Epidermal melanocyte (primary cell): ENCODE data around the gene SRP14.

Source experiments
- DNase-seq: peaks from one replicate; pipeline ENCODE4 v3.0.0; 2011; ENCODE audit warnings: low spot score; ENCODE audit not compliant: insufficient read length

The SRP14 gene

DNA sequence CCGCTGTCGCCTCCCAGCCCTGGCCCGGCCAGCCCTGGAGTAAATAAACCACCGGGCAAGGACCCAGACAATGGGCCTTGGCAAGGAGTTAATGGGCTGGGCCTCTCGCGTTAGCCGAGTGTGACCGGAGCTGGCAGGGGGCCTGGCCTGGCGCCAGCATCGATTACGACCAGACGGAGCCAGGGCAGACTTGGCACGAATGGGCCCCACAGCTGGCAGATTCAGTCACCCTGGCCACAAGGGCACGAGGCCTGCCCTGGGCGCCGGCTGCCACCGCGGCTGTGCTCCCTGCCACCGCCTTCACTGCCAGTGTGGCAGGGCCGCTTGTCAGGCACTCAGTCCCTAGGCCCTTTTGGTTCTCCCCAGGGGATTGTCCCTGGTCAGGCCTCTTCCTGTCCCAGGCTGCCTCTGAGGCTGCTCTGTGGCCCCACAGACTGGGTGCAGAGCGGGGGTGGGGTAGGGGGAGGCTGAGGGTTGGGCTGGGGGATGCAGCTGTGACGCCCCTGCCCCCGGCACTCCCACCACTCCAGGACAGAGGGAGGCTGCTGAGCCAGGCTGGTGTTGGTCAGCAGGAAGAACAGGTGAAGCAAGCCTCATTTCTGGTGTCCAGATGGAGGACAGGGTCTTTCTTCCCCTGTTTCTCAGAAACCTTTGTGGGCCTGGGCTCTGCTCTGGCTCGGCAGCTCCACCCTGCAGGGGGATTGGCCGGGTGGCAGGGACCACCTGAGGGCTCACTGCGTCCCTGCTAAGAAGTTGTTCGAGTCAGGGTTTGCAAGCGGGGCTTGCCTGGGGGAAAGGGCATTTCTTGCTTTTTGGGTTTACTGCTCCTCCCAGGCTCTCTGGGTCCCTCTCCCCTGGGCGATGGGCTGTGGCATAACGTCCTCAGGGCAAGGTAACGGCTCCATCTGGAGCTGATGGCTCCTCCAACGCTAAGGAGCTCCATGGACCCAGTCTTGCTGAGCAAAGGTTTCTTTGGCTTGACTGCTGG is 30.5 kb upstream of the SRP14 start:
- peak; percentile 97 for DNase-seq

DNA sequence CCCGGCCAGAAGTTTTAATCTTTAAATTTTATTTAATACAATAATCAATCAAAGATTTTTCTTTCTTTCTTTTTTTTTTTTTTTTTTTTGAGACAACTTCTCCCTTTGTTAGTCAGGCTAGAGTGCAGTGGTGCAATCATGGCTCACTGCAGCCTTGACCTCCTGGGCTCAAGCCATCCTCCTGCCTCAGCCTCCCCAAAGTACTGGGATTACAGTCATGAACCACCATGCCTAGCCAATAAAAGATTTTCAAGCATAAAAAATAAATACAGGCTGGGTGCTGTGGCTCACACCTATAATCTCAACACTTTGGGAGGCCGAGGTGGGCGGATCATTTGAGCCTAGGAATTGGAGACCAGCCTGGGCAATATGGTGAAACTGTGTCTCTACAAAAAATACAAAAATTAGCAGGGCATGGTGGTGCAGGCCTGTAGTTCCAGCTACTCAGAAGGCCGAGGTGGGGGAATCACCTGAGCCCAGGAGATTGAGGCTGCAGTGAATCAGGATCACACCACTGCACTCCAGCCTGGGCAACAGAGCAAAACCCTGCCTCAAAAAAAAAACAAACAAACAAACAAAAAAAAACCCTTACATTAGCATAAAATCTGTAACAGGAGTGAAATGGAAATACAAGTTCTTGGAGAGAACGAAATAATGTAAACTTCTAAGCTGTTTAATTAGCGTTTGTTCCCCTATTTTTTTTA is 29.1 kb upstream of the SRP14 start:
- no peak for DNase-seq

DNA sequence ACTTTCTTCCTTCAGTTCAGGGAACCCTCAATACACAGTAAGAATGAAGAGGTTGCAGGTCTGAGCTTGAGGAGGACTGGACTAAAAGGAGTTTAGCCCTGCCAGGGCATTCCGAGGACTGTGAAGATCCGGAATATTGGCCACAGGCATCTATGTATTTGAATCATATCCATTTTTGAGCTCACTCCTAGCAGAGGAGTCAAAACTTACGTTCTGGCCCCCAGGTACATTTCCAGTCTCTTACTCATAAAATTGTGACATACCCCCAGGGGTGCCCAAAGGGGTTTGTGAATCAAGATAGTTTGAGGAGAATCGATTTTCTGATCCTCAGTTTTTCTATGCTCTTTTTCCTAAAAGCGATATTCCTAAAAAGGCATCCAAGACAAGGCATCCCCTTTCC is 27.6 kb upstream of the SRP14 start:
- no peak for DNase-seq

DNA sequence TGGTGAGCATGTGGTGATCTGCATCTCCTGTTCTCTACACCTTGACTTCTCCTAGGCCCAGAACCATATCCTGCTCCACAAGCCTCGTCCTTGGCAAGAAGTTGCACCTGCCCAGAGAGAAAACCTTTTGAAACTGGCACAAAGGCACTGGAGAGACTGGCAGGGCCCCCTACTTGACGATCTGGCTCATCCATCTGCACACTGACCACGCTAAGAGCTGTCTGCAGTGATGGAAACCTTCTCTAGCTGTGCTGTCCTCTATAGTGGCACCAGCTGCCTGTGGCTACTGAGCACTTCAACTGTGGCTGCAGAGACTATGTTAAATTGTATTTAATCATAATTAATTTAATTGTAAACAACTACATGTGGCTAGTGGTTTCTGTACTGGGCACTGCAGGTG is 26.2 kb upstream of the SRP14 start:
- DNase-seq: no peak

DNA sequence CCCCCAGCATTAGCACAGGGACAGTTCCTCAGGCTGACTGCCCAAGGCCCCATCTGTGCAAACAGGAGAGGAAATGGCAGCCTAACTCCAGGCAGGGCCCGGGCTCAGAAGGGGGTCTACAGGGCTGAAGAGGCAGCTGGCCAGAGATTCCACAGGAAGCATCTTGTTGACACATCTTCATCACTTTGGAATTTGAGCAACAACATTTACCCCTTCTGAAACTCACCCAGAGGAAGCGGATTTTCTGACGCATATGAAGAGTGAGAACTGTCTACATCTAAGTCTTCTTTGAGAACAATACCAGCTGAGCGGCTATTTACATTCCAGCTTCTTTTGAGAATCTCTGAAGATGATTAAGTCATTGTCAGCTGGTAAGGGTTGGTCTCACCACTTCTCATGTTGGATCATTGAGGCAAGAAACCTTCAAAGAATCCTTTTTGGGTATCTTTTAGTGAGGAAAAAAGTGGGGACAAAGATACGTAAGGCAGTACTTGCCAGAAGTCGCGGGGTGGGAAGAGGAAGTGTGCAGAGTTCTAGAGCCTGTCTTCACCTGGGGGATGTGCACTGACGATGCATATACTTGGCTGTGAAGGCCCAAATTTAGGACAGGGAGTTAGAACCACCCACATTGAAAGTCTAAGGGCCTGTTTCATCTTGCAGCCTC is 25.4 kb upstream of the SRP14 start:
- no peak for DNase-seq

DNA sequence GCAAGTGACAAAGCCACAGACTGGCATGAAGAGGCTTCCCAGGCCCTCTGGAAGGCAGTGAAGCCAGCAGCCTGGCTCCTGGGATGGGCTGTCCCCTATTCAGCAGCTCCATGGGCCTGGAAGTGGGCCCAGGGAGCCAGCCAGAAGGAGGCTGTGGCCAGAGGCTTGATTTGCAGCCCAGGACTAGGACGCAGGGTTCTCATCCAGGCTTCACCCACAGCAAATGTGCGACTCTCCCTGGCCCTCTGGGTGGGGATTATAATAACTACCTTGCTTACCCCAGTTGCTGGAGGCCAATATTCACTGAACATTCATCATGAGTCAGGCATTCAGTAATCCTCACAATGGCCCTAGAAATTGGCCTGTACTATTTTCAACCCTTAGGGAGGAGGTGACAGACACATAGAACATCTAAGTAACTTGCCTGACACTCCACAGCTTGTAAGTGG is 24.6 kb upstream of the SRP14 start:
- DNase-seq: no peak

DNA sequence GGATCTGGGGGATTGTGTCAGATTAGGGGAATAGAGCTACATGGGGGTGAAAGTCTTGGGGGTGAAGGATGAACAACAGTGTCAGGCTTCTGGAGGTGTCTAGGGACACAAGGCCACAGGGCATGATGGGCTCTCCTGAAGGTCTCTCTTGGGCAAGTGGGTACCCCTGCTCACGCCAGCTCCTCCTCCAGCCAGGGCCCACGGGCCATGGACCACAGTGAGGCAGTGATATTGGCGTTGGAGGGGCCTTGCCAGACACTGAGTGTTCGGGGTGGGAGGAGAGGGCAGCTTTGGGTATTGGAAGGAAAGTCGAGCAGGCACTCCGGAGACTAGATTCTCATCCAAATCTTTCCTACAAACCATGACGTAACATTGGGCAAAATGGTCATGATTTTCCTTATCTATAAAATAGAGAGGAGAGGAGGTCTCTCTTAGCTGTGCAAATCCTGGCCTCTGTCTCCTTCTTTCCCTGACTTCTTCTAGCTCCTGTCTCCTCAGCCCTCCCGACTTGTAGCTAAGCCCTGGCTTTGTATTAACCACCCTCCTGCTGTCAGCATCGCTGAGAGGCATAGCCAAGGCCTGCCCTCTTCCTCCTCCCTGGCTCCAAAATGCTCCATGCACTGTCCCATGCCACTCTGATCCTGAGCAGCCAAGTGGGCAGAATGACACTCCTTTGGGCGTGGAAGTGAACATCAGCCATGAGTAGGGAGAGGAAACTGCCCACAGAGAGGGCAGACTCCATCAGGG is 24.0 kb upstream of the SRP14 start:
- no peak for DNase-seq

DNA sequence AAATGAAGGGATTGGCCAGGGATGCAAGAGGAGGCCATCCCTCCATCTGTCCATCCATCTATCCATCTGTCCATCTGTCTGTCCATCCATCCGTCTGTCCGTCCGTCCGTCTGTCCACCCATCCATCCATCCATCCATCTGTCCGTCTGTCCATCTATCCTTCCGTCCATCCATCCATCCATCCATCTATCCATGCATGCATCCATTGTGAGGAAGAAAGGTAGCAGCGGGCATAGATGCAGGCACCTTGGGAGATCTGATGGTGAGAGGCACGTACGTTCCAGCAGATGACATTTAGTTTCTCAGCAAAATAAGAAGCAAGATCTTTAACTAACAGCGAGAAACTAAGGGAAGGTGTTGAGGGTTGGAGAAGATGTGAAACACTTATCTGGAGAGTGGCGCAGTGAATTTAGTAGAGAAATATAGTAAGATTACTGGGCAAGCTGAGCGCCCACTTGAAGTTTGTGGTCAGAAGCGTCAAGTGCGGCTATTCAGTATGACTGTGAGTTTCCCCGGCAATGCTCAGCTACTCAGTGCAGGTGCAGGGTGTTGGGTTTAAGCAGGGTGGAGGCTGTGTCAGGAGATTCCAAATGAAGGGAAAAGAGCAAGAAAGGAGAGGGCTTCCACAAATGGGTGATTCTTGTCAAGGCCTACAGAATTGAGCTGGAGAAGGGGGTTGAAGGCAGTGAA is 22.4 kb upstream of the SRP14 start:
- DNase-seq: no peak

DNA sequence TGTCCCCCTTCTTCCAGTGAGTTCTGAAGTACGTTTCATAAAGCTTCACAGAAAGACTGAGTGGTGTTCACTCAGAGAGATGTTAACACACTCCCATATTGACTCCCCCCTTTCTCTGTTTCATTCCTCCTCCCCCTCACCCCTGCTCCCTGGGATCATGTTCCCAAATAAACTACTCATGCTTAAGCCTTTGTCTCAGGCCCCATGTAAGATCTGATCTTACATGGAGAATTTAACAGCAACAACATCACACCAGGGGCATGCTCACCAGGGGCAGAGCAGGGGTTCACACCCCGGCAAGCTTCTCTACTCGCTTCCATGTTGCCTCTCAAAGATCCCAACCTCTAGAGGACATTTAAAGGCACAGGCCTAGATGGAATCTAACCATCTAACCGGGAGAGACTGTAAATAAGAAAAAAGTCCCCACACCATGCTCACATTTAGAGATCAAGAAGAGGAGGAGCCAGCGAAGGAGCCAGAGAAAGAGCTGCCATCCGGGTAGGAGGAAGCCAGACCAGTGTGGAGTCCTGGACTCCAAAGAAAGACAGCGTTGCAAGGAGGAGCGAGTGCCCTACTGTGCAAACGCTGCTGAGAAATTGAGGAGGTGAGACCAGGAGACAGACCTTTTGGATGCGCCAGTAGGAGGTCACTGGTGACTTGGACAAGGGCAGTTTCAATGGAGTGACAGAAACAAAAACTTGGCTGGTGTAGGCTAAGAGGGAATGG is 21.4 kb upstream of the SRP14 start:
- DNase-seq: no peak

DNA sequence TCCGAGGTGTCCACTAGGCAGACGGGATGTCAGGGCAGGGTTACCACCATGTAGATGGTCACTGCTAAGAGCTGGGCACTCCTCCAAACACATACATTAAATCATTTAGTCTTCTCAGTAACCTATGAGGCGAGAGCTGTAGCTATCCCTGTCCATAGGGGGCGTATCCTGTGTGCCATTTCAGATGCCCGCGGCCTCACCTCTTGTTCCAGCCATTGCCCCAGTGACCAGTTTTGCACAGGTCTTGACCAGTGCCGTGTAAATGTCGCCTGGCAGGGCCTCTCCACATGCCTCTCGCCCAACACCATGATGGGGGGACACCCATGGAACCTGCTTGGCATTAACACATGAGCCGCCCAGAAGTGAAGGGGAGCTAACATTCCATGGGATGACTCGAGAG is 20.8 kb upstream of the SRP14 start:
- no peak for DNase-seq

DNA sequence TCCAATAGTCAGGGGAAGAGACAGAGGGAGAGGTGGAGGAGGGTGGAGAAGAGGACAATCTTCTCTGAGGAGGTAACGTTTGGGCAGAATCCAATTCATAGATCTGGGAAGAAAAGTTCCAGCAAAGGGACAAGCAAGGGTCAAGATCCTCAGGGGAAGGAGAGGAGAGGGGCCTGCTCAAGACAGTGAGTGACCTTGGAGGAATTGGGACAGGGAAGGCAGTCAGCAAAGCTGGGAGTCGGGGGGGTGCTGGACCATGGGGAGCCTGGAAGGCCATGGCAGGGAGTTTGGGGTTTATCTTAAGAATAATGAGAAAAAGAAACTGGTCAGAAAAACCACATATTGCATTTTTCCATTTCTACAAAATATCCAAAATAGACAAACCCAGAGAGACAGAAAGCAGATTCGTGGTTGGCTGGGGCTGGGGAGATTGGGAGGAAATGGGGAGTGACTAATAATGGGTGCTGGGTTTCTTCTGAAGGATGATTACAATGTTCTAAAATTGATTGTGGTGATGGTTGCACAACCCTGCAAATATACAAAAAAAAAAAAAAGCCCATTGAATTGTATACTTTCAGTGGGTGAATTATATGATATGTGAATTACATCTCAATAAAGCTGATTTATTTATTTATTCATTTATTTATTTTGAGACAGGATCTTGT is 19.6 kb upstream of the SRP14 start:
- no peak for DNase-seq

DNA sequence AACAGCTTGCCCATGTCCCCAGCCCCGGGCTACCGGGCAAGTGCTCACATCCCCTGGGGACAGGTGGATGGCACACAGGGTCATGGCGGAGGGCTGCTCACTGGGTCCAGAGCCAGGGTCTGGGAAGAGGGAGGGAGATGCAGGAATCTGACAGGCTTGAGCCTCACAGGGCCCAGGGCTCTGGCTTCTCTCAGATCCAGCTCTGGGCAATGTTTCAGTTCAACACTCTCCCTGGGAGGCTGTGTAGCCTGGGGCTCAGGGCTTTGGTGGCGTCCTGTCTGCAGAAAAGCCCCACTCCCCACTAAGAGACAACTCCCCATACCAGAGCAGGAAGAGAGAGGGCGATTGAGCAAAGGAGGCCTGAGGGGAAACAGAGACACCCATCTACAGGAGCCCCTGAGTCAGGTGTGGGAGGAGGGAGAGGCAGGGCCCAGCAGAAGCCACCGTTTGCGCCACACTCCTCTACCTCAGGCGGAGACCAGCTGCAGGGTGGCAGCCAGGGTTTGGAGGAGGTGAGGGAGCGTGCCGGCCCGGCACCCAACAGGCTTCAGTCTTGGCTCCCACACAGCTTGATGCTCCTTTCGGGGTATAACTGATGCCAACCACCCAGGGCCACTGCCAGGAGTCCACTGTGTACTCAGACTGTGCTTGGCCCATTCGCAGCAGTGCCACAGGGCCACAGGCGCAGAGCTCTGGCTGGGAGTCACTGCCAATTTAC is 16.8 kb upstream of the SRP14 start:
- DNase-seq: no peak

DNA sequence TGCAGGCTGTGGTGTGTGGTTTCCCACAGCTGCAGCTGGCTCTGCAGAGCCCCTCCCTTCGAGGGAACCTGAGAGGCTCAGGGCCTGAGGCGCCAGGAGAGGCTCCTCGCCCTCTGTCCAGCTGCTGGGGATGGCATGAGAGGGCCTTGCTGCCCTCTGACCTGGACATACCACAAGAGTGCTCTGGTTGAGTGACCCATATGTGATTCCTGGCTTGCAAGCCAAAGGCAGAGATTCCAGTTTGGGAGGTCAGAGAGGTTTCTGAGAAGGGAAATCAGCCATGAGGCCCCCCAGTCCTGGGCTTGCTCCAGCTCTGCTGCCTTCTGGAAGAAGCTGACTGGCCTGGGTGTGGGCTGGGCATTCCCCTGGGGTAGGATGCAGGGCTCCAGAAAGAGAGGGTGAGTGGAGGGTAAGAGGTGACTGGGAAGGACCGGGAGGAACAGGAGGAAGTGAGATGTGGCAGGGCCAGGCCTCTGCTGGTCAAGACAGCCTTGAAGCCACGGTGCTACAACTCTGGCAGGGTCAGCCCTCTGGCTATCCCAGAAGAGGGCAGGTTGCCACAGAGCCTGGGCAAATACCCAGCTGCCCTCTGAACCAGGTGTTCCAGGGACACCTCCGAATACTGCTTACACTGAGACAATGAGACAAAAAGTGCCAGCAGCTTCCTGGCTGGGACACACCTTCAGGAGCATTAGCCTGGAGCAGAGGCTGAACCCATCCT is 16.0 kb upstream of the SRP14 start:
- DNase-seq: no peak

DNA sequence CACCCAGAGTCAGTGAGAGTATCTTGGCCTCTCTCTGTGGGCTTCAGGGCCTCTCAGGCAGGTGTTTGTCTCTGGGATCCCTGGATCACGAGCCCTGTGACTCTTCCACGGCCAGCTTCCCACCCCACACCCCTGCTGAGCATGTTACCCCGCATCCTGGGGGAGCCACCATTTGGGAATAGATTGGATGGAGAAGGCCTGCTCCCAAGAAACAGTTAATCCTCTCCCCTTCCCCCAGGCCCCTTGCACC is 15.5 kb upstream of the SRP14 start:
- DNase-seq: no peak

DNA sequence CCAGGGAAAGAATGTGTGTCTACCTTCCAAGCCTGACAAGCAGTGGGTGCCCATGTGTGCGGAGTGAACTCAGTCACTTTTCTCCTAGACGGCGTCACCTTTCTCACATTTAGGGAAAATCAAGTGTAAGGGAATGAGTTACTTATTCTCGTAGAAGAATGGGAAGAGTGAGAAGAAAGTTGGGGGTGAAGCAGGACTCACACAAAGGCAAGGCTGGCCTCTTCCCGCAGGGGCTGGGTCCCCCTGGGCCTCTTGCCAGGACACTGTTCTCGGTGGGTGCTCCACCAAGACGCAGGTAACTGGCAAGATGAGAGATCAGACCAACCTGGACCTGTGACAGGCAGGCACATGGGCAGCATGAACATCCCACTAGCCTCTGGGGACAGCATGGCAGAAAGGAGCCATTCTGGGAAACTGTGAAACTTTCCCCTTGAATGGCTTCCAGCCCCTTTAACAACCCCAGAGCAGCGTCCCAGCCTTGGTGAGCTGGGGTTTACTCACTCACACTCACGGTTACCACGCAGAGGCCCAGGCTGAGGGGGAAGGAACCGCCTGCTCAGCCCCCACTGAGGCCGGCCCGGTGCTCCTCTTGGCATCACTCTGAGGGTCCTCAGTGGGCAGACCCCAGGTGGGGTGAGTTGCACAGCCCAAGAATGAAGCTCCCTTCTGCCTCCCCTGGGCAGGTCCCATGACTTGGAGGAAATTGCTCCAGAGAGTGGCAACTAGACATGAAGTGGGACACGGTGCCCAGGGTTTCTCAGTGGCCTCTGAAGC is 15.0 kb upstream of the SRP14 start:
- no peak for DNase-seq

DNA sequence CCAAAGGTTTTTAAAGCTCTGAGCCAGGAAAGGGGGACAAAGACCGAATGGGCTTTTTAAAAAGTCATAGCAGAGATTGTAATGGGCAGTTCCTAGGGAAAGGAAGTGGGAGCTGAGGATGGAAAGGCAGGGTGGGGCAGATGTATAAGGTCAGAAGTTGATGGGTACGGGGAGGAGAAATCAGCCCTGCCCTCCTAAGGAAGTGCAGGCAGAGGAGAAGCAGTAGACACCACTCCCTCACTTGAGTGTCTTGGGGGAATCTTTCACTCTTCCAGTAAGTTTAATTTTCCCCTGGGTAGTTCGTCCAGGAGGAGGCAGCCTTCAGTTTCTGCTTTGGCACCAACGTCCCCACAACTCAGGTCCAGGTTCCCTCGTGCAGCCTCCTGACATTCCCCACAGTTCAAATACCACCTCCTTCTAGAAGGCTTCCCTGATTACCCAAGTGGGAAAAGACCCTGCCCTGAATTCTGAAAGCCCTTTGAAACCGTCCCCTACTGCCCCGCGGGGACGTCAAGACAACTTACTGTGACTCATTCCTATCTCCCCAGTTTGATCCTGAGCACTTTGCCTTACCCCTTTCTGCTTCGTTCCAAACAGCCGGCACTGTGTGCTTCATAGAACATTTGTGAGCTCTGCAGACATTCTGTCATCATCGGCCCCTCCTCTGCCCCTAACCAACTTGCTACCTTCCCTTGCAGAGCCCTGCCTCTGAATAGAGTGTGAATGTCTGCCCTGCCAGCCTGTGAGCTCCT is 14.3 kb upstream of the SRP14 start:
- DNase-seq: no peak

DNA sequence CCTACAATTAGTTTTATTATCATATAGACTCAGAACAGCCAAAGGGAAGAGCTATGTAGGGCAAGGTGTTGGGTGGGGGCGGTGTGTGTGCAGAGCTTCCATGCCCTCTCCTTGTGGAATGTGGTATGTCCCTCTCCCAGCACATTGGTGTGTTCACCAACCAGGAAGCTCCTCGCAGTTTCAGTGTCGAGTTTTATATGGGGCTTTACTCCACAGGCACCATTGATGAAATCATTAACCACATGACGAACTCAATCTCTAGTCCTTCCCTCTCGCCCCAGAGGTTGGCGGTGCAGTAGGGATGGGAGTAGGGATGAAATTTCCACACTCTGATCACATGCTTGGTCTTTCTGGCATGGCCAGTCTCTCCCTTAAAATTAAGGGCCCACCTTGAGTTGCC is 13.6 kb upstream of the SRP14 start:
- DNase-seq: no peak
